GM21515 (cell line): ENCODE results near the gene CCS.
A peak's percentile ranks its signal among the peaks of the same experiment; 100 is the strongest.
"Not testable (repeated sequence)": the region's sequence is repeated elsewhere in the genome, so short reads cannot be mapped to it uniquely, and the experiment has no call there.

Experiments
- ATAC-seq: cut with Tn5 transposase; IDR thresholded peaks from one replicate; pipeline ENCODE4 v1.9.1; 2021; ENCODE audit not compliant: unreplicated experiment

CCS gene, protein sequence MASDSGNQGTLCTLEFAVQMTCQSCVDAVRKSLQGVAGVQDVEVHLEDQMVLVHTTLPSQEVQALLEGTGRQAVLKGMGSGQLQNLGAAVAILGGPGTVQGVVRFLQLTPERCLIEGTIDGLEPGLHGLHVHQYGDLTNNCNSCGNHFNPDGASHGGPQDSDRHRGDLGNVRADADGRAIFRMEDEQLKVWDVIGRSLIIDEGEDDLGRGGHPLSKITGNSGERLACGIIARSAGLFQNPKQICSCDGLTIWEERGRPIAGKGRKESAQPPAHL

DNA sequence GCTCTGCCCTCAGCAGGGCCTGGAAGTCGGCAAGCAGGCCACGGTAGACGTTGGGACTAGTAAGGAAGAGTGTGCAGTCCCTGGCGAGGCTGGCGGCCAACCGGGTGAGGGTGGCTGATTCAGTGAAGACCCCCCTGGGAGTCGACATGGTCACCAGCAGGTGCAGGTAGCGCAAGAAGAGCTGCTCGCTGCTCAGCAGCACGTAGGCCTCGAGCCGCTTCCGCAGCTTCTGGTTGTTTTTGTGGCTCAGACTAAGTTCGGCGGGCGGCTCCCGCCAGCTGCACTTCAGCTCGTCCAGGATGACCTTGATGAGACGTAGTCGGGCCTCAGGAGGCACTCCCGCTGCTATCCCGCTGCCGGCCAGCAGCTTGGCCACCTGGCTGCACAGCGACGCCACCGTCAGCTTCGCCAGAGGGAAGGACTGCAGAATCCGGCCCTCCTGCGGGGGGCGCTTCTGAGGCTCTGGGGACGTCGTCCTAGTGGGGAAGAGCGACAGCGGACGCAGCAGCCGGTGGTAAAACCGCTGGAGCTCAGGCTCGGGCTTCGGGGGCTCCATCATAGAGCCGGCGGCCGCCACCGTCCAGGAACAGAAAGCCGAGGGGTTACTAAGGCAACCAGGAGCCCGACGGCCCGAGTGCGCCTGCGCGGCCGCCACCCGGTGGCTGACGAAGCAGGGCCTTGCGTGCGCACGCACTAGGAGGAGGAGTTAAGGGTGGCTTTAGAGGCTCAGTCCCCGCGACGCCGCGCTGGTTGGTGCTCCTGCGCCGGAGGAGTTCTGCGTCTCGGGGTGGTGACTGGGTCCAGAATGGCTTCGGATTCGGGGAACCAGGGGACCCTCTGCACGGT, at the start of gene CCS, which contains the start of gene CCDC87:
CCS (plus strand) TSS at position 729 of the 846 bp plus-strand sequence; CDS start at position 806, 77 bp downstream.
CCDC87 (minus strand) TSS at position 607 of the 846 bp plus-strand sequence; CDS start at position 559, 48 bp downstream.
- ATAC-seq = peak; percentile 93

DNA sequence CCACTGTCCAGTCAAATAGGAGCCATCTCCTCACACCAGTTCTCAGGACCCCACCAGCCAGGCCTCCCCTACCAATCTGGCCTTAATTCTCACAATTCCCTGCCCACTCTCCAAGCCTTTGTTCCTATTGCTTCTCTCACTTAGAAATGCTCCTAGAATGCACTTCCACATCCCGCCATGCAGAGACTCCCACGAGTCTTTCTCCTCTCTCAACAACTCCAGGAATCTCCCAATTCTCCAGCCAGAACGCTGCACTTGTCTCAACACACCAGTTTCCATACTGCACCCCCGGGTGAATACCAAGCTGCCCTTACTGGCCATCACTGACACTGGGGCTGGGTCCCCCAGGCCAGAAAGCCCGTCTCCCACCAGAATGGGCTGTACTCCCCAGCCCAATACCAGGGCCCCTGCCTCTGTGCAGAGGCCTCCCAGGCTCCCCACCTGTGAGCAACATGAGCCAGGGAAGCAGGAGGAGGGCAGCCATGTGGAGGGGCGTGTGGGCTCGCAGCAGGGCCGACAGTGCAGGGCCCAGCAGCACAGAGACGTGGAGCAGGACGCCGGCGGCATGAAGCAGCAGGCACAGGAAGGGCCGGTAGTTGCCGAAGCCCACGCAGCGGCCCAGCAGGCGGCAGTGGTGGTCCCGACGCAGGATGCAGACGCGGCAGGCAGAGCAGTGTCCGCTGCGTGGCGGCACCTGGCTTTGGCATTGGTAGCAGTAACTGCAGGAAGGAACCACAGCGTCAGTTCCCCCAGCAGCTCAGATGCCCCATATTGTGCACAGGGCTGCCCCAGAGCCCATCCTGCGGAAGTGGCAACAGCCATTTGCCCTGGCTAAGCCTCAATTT, 49.5 kb upstream of the CCS start:
- no peak for ATAC-seq

DNA sequence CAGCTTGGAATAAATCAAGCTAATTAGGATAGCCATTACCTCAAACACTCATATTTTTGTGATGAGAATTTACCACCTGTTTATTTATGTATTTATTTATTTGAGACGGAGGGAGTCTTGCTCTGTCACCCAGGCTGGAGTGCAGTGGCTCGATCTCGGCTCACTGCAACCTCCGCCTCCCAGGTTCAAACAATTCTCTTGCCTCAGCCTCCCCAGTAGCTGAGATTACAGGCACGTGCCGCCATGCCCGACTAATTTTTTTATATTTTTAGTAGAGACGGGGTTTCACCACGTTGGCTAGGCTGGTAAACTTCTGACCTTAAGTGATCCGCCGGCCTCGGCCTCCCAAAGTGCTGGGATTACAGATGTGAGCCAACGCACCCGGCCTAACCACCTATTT, 48.0 kb upstream of the CCS start:
- ATAC-seq = not testable (repeated sequence)

DNA sequence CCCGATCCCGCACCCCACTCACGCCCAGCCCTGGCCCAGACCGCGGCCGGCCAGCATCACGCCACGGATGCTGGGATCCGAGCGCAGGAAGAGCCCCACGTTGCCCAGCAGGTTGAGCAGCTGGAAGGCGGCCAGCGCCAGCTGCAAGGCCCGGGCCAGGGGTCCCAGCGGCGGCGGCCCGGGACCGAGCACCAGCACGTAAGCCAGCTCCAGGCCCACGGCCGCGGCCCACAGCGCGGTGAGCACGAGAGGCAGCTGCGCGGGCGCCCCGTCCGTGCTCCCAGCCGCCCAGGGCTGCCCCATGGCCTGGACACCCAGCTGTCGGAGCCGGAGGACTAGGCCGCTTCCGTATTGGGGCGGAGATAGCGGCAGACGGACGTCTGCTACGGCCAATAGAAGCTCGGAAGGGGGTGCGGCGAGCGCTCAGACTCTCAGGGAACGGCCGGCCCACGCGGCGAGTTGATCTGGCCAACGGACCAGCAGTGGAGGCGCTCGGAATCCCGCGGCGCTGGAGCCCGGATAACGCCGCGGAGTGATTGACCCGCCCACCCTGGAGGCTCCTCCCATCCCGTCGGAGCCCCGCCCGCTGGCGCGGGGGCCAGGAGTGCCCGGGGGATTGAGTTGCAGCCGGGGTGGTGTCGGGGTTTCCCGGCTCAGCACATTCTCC, 47.2 kb upstream of the CCS start, which contains the start of gene ZDHHC24:
ZDHHC24 (minus strand) TSS at position 348 of the 667 bp plus-strand sequence; CDS start at position 303, 45 bp downstream.
- ATAC-seq = peak; percentile 86

DNA sequence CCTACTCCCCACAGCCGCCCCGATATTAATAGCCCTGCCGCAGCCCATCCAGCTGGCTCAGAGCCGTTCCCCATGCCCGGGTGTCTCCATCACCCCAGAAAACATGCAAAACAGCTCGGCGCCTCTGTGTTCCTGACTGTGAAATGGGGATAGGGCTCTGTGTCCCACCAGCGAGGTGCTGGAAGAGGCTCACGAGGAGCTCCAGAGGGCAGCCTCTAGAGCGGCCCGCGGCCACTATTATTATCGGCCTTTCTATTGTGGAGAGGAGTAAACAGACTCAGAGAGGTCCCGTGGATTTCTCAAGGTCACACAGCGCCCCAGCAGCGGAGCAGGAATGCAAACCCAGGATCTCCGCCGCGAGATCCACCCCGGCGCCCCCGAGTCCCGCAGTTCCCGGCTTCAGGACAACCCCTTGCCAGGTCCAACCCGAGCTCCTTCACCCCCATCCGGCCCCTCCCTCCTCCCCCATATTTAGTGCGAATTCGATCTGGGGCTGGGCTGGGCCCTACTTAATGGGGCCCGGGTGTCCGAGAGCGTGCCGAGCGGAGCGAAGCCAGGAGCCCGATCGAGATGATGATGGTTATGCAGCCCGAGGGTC, 46.5 kb upstream of the CCS start, which contains the start of gene ACTN3:
ACTN3 (plus strand) TSS at position 536 of the 598 bp plus-strand sequence; CDS start at position 571, 35 bp downstream.
- ATAC-seq = no peak

DNA sequence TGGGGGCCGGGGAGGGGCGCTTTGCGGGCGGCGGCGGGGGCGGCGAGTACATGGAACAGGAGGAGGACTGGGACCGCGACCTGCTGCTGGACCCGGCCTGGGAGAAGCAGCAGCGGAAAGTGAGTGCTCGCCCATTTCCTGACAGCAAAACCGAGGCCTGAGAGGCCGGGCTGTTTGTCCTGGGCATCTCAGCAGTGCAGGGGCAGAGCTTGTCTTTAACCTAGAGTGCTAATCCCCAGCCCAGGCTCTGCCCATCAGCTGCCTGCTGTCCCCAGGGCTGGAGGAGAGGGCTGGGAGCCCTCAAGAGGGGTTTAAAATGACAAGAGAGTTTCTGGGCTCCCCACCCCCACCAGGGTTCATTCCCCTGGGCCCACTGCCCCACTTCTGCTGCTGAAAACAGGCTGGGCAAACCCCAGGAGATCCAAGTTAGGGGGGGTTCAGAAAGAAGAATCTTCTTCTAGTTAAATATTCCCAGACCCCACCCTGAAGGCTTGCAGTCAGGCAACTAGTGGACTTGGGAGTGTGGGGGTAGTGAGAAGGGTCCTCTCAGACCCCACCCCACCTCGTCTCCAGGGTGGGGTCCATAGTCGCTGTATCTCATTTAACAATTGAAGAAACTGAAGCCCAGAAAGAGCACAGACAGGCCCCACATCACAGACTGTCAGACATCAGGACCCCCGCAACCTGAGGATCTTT, 45.9 kb upstream of the CCS start:
- no peak for ATAC-seq

DNA sequence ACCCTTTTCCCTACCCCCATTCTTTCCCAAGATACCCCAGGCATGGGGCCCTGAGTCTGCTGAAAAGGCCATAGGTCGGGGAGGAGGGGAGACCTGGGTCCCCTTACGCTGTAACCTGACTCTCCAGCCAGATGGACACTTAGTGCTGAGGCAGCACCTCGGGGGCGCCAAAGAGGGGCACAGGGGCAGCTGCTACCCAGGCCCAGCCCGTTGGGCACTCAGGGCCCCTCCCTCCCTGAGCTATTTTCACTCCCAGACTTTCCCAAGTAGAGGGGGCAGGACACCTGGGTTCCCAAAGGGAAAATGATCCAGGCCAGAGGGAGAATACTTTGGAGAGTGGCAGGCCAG, 45.3 kb upstream of the CCS start:
- ATAC-seq = no peak

DNA sequence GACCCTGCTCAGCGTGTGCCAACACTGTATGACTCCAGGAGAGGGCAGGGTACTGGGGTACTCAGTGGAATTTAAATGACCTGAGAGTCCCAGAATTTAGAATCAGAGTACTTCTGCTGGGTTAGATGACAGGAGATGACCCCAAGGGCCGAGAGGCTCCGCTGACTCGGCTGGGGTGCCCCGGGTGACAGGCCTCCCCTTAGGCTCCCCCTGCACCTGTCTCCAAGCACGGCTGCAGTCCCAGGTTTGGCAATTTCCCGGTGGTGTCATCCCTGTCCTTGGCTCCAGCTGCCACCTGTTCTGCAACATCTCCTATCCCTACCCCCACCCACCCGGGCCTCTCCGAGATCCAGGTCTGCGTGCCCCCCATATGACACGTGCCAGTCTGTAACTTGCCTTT, 44.9 kb upstream of the CCS start:
- no peak for ATAC-seq

DNA sequence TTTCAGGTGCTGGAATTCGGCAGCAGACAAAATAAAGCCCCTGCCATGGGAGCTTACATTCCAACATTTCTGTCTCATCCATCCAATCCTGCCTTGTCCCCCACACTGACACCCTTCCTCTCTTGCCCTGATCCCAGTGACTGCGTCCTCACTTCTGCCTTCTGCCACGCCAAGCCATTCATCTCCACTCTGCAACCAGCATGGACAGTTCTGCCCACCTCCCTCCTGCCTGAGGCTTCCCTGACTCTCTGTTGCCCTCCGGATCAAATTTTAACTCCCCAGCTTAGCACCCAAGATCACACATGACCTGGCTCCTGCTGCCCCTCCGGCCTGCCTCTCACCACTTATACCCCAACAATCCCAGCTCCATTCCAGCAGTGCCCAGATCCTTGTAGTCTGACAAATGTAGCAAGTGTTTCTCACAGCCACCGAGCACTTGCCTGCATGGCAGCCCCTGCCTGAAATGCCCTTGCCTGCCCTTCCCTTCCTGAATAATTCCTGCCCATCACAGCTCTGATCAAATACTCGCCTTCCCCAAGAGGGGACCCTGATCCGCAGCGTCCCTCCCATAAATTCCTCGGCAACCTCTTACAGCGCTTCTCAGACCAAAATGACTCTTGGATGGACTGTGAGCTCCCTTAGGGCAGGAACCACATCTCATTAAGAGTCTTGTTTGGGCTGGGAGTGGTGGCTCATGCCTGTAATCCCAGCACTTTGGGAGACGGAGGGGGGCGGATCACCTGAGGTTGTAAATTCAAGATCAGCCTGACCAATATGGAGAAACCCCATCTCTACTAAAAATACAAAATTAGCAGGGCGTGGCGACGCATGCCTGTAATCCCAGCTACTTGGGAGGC, 44.0 kb upstream of the CCS start:
- ATAC-seq = no peak

DNA sequence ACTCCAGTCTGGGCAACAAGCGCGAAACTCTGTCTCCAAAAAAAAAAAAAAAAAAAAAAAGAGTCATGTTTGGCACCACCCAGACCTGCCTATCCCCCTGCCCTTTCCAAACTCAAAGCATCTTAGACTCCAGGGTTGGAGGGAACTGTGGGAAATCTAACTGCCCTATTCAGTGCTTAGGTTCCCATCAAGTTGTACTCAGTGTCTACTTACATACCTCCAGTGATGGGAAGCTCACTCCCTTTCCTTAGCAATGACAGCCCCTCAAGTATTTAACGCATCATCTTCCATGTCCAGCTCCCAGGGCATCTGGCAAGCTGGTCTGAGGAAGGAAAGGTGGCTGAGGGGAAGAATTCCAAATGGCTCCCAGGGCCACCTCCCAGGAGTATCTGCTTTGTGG, 43.3 kb upstream of the CCS start:
- no peak for ATAC-seq

DNA sequence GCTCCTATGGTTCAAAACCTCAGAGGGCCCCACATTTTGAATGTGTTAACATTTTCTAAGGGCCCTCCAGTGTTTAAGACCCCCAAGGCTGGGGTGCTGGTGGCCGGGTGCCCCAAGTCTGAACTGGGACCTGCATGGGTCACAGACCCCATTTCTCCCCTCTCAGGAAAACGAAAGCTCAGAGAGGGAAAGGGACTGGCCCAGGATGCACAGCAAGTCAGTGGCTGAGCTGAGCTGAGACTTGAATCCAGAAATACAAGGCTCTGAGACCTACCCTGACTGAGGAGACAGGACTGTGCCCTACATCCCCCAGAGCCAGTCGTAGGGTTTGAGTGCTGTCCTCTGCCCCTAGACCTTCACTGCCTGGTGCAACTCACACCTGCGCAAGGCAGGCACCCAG, 42.1 kb upstream of the CCS start:
- no peak for ATAC-seq

DNA sequence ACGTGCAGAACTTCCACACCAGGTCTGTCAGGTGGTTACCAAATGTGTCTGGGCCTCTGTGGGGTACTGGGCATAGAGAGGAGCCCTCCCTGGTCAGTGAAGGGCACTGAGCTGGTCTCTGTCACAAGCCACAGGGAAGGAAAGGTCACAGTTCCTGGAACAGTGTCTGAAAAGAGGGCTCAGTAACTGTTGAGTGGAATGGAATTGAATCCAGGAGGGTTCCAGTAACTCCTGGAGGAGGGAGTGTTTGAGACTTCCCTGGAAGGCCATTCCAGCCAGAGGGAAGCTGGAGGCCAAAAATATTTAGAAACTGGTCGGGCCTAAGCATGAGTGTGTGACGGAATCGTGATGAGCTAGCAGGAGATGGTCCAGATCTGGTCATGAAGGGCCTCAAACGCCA, 38.4 kb upstream of the CCS start:
- ATAC-seq = no peak

DNA sequence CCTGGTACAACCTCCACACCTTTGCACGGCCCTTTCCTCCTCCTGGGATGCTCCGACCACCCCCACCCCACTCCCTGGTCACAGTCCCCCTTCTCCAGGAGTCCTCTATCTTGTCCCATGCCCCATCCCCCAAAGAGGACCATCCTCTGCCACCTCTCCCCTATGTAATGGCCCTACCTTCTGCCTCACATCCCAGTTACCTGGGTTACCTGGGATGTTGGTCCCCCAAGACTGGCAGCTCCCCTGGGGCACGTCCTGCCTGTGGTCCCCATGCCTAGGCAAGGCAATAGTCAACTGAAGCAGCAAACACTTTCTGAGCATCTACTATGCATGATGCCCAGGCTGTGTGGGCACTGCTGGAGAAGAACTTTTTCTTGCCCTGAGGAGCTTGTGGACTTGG, 37.6 kb upstream of the CCS start:
- no peak for ATAC-seq

DNA sequence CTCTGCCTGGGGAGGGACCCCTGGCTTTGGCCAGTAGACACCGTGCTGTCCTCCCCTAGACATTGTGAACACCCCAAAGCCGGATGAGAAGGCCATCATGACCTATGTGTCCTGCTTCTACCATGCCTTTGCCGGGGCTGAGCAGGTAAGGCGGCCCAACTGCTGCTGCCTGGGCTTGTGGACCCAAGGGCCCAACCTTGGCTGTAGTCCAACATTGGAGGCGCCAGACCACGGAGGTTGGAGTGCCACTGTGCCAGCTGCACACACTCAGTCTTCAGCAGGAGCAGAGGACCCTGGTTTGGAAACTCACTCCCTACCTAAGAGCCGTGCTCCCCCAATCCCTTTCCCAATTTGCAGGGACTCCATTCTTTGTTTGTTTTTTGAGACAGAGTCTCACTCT, 36.9 kb upstream of the CCS start:
- no peak for ATAC-seq

DNA sequence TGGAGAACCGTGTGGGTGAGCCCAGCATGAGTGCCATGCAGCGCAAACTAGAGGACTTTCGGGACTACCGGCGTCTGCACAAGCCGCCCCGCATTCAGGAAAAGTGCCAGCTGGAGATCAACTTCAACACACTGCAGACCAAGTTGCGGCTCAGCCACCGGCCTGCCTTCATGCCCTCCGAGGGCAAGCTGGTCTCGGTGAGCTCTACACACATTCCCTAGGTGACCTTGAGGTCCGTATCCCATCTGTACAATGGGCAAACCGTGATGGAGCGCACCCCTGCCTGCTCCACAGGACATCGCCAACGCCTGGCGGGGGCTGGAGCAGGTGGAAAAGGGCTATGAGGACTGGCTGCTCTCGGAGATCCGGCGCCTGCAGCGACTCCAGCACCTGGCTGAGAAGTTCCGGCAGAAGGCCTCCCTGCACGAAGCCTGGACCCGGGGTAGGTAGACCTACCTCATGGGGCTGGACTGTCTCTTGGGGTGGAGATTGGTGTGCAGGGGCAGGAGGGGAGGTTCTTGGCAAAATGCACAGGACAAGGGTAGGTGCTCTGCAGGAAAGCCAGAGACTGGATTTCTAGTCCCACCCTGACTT, 35.2 kb upstream of the CCS start:
- ATAC-seq = no peak

DNA sequence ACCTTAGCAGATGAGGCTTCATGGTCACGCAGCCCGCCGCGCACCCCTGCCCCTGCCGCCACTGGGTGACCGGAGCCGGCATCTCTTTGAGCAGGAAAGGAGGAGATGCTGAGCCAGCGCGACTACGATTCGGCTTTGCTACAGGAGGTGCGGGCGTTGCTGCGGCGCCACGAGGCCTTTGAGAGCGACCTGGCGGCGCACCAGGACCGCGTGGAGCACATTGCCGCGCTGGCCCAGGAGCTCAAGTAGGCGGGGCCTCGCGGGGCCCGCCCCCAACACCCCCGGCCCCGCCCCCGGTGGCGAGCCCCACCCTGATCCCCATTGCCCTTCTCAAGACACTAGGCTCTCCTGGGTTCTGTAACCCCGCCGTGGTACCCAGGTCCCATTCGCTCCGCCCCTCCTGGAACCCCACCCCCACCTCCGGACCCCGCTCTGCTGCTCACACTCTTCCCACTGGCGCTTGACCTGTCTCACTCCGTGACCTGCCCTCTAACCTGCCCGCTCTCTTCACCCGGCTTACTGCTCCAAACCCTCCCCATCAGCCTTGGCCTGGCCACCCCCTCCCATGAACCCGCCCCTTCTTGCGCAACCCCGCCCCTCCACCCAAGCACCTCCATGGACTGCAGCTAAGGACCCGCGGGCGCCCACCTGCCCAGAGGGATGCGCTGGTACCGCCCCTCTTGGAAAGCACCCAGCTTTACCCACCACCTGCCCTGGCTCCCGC, 33.7 kb upstream of the CCS start:
- no peak for ATAC-seq

DNA sequence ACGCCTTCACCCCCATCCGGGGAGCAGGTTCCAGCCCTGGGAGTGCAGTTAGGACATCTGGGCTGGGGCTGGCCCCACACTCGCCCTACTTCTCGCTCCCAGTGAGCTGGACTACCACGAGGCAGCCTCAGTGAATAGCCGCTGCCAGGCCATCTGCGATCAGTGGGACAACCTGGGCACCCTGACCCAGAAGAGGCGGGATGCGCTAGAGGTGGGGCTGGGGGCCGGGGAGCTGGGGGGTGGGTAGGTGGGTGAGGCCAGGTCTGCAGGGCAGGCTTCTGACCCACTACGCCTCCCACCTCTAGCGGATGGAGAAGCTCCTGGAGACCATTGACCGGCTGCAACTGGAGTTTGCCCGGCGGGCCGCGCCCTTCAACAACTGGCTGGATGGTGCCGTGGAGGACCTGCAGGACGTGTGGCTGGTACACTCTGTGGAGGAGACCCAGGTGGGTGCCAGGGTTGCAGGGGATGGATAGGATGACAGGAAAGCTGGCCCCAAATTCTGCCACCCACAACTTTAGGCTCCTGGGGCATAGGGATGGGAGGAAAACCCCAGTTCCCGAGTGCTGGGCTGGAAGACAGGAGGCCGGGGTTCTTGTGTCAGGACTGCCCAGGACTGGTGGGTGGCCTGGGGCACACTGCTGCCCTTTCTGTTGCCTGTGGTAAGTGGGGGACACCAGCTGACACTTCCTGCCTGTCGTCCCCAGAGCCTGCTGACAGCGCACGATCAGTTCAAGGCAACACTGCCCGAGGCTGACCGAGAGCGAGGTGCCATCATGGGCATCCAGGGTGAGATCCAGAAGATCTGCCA, 32.9 kb upstream of the CCS start:
- no peak for ATAC-seq
